Hepatocyte (in vitro differentiated cells): ENCODE results near the gene URAD.

Source experiments
- EZH2 ChIP-seq: fragments of 200-600 bp; sonication (generic); IDR thresholded peaks from 2 replicates; pipeline ENCODE4 v1.6.1; 2016; ENCODE audit warnings: antibody characterized with exemption, mild to moderate bottlenecking, borderline replicate concordance
- TF ChIP-seq, protein P1 (sequence below): fragments of 200-600 bp; sonication (generic); IDR thresholded peaks from 2 replicates; pipeline ENCODE4 v1.5.1; 2016; ENCODE audit warnings: antibody characterized with exemption, mild to moderate bottlenecking; ENCODE audit not compliant: poor library complexity

DNA sequence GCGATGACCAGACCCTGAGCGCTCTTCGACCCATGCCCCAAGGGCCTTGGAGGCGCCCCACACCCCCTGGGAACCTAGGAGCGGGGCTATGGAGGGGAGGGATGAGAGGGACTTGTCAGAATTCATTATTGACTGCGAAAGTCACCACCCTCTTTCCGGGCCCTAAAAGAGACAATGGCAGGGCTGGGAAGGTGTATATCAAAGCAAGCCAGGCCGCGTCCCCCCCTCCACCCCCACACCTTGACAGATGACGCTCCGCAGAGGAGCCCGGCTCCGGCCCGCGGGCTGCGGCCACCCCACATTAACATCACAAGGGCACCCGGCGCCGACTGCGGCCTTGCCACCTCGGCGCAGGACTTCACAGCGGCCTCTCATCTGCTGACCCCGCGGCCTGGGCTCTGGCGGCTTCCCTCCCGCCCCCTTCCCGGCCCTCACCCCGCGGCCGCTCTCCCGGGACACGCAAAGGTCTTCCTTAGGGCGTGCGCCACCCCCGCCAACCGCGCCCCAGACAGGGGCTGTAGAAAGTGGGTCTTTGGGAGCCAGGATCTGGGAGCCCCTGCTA, 21.8 kb downstream of the URAD start:
- TF ChIP-seq, protein P1, sequence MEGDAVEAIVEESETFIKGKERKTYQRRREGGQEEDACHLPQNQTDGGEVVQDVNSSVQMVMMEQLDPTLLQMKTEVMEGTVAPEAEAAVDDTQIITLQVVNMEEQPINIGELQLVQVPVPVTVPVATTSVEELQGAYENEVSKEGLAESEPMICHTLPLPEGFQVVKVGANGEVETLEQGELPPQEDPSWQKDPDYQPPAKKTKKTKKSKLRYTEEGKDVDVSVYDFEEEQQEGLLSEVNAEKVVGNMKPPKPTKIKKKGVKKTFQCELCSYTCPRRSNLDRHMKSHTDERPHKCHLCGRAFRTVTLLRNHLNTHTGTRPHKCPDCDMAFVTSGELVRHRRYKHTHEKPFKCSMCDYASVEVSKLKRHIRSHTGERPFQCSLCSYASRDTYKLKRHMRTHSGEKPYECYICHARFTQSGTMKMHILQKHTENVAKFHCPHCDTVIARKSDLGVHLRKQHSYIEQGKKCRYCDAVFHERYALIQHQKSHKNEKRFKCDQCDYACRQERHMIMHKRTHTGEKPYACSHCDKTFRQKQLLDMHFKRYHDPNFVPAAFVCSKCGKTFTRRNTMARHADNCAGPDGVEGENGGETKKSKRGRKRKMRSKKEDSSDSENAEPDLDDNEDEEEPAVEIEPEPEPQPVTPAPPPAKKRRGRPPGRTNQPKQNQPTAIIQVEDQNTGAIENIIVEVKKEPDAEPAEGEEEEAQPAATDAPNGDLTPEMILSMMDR, result no peak
- no peak for TF ChIP-seq EZH2
